ENCODE results near the gene TARM1. TPM values are rescaled to one million over a fixed set of nuclear protein-coding genes. Genes with fewer than 3 reads are reported as not detected.

TARM1 gene
- total and polyA plus RNA-seq, 2 experiments from 2014 or later: not detected

GRCh38 chr19:54104998-54105715, 24.0 kb upstream of the TARM1 start:
- peaks cover 11% of the 10 kb centered on the region for H3K4me1 Mint-ChIP-seq
- H3K4me1 ChIP-seq (ENCODE audit: insufficient read depth): peaks cover 5% of the 10 kb centered on the region; the same call in 1 of the 2 replicates
- peaks cover 6% of the 10 kb centered on the region for H3K36me3 ChIP-seq (ENCODE audit: insufficient read depth)
- H3K4me3 ChIP-seq: no peak overlapping the region
- no peaks in the 10 kb centered on the region; the same call in 1 of the 3 replicates for H3K9me3 Mint-ChIP-seq
- H3K4me3 Mint-ChIP-seq: peak overlapping the region; percentile 22; the same call in 2 of the 3 replicates
- peaks cover 22% of the 10 kb centered on the region for H3K79me2 ChIP-seq (replicated peaks; ENCODE audit: insufficient read depth)
- no peak overlapping the region for H3K4me2 ChIP-seq
- H3K36me3 Mint-ChIP-seq (ENCODE audit: low read depth): peaks cover 44% of the 10 kb centered on the region
- 0 out of 2 replicates have a peak, but pooled peaks cover 3% of the 10 kb centered on the region for H3F3A ChIP-seq (replicated peaks; ENCODE audit: low read depth)
- H2AFZ ChIP-seq: no peak overlapping the region
- TF ChIP-seq ZNF331 (CRISPR knock-in tag; IDR thresholded peaks at IDR 0.05; ENCODE audit: low read depth) (no peak), EZH2phosphoT487 (IDR thresholded peaks at IDR 0.05; ENCODE audit: unreplicated experiment) (no peak), ETS1 (IDR thresholded peaks at IDR 0.05) (no peak), JUNB (IDR thresholded peaks at IDR 0.05; ENCODE audit: unreplicated experiment) (no peak), CREB1 (CRISPR knock-in tag; IDR thresholded peaks at IDR 0.05; ENCODE audit: low read depth) (no peak), ZNF462 (CRISPR knock-in tag; IDR thresholded peaks at IDR 0.05) (no peak), STAT1 (IDR thresholded peaks at IDR 0.05; ENCODE audit: unreplicated experiment) (no peak), NANOG (IDR thresholded peaks at IDR 0.05; ENCODE audit: borderline replicate concordance) (no peak), ZNF114 (CRISPR knock-in tag; IDR thresholded peaks at IDR 0.05) (no peak)
- TF ChIP-seq, protein P1, sequence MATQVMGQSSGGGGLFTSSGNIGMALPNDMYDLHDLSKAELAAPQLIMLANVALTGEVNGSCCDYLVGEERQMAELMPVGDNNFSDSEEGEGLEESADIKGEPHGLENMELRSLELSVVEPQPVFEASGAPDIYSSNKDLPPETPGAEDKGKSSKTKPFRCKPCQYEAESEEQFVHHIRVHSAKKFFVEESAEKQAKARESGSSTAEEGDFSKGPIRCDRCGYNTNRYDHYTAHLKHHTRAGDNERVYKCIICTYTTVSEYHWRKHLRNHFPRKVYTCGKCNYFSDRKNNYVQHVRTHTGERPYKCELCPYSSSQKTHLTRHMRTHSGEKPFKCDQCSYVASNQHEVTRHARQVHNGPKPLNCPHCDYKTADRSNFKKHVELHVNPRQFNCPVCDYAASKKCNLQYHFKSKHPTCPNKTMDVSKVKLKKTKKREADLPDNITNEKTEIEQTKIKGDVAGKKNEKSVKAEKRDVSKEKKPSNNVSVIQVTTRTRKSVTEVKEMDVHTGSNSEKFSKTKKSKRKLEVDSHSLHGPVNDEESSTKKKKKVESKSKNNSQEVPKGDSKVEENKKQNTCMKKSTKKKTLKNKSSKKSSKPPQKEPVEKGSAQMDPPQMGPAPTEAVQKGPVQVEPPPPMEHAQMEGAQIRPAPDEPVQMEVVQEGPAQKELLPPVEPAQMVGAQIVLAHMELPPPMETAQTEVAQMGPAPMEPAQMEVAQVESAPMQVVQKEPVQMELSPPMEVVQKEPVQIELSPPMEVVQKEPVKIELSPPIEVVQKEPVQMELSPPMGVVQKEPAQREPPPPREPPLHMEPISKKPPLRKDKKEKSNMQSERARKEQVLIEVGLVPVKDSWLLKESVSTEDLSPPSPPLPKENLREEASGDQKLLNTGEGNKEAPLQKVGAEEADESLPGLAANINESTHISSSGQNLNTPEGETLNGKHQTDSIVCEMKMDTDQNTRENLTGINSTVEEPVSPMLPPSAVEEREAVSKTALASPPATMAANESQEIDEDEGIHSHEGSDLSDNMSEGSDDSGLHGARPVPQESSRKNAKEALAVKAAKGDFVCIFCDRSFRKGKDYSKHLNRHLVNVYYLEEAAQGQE (IDR thresholded peaks at IDR 0.05; ENCODE audit: unreplicated experiment): no peak
- peak overlapping the region; percentile 19; the same call in 1 of the 2 replicates for H3K27ac ChIP-seq (ENCODE audit: low read depth)
- peaks cover 15% of the 10 kb centered on the region for H4K20me1 ChIP-seq (replicated peaks; ENCODE audit: insufficient read depth)
- no peaks in the 10 kb centered on the region for H3K27me3 ChIP-seq (ENCODE audit: insufficient read depth)
- no peak for ATAC-seq
- no peak overlapping the region for H3K27ac Mint-ChIP-seq
- peaks cover 19% of the 10 kb centered on the region for H3K27me3 Mint-ChIP-seq (ENCODE audit: insufficient read depth, low read depth, poor library complexity)
- H3K9me2 ChIP-seq (ENCODE audit: insufficient read depth): no peaks in the 10 kb centered on the region
- DNase-seq (ENCODE audit: low spot score): no peak

Data from GM23338 (cell line).